ENCODE results near the gene MIS18BP1. TPM values are rescaled to one million over a fixed set of nuclear protein-coding genes. Genes with fewer than 3 reads are reported as not detected.

The MIS18BP1 gene
- total RNA-seq, 1 donor from 2014 or later, result 32.3 TPM

DNA sequence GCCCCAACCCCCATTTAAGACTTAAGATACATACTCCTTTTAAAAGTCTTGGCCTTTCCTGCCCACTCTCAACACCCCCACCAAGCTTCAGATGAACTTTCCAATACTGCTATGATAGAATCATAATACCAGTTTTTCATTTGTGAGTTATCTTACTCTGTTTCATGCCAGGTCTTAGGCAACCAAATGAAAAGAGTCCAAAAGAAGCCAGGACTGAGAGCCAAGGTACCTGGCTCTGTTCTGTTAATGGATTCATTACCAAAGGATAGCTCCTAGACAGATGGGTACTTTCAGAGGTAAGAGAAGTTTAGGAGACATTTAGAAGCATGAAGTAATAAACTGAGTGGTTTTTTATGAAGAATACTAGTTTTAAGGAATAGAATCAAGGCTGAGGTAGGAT lies 83.1 kb downstream of the MIS18BP1 start:
- Histone ChIP-seq H3K27me3 (no peaks in the 10 kb centered on the region), H3K9me3 (no peaks in the 10 kb centered on the region), H3K4me1 (no peaks in the 10 kb centered on the region), H3K36me3 (peaks cover 9% of the 10 kb centered on the region), H3K27ac (no peak overlapping the region), H3K4me3 (no peak overlapping the region)
- ATAC-seq (no peak), DNase-seq (no peak)
- intact Hi-C loops (cut with DNase I), result no loop called here
- TF ChIP-seq, protein P1, sequence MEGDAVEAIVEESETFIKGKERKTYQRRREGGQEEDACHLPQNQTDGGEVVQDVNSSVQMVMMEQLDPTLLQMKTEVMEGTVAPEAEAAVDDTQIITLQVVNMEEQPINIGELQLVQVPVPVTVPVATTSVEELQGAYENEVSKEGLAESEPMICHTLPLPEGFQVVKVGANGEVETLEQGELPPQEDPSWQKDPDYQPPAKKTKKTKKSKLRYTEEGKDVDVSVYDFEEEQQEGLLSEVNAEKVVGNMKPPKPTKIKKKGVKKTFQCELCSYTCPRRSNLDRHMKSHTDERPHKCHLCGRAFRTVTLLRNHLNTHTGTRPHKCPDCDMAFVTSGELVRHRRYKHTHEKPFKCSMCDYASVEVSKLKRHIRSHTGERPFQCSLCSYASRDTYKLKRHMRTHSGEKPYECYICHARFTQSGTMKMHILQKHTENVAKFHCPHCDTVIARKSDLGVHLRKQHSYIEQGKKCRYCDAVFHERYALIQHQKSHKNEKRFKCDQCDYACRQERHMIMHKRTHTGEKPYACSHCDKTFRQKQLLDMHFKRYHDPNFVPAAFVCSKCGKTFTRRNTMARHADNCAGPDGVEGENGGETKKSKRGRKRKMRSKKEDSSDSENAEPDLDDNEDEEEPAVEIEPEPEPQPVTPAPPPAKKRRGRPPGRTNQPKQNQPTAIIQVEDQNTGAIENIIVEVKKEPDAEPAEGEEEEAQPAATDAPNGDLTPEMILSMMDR (IDR thresholded peaks at IDR 0.05), result no peak

DNA sequence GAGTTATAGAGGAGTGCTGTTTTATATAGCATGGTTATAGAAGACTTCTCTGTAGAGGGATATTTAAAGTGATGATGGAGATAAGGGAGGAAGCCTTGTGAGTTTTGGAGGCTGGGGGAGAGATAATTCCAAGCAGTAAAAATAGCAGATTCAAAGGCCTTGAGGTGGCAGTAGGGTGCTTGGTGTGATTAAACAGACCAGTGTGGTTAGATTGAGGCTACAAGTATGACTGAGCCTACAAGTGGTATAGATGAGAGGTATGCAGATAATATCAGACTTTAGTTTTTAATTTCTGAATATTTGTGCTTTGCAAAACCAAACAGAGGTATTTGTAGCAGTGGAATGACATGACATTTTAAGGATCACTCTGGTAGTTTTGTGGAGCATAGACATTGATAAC lies 96.9 kb downstream of the MIS18BP1 start:
- no peaks in the 10 kb centered on the region for H3K36me3 ChIP-seq
- no peaks in the 10 kb centered on the region for H3K4me1 ChIP-seq
- no peak for ATAC-seq
- intact Hi-C loops (cut with DNase I), result no loop called here
- no peak overlapping the region for H3K27ac ChIP-seq
- TF ChIP-seq, protein P1 (IDR thresholded peaks at IDR 0.05), result no peak
- DNase-seq, result no peak
- no peaks in the 10 kb centered on the region for H3K9me3 ChIP-seq
- H3K4me3 ChIP-seq, result no peak overlapping the region
- no peaks in the 10 kb centered on the region for H3K27me3 ChIP-seq

Other genes with a start within 250 kb of the MIS18BP1 start
- 31.3 TPM for gene PRPF39, start 169.1 kb downstream of the MIS18BP1 start, total RNA-seq
- 33.0 TPM for gene FKBP3, start 118.7 kb downstream of the MIS18BP1 start, total RNA-seq
- gene FANCM, start 117.3 kb downstream of the MIS18BP1 start, total RNA-seq, result 3.1 TPM

All from upper lobe of right lung (tissue), 1 donor.